HG03095 (cell line): ENCODE data around the gene SKOR1.

ENCODE experiments used
- ATAC-seq: cut with Tn5 transposase; IDR thresholded peaks from one replicate; pipeline ENCODE4 v1.9.1; 2021; ENCODE audit warnings: moderate library complexity; ENCODE audit not compliant: unreplicated experiment

The SKOR1 gene

DNA sequence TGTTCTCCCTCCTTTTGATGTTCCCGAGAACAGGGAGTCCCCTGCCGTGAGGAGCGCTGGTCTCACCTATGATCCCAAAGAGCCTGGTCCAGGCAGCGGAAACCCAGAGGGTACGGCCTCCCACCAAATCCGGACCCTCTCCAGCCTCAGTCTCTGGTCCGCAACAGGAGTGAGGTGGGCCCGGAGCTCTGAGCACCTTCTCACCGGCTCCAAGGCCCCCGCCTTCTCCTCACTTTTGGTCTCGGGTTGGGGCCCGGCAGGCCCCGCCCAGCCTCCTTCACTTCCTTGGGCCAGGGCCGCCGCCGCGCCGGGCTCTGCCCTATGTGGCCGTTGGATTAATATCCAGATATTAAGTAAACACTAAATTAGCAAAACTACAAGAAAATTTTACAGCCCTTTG is 5.7 kb upstream of the SKOR1 start:
- ATAC-seq, result no peak

DNA sequence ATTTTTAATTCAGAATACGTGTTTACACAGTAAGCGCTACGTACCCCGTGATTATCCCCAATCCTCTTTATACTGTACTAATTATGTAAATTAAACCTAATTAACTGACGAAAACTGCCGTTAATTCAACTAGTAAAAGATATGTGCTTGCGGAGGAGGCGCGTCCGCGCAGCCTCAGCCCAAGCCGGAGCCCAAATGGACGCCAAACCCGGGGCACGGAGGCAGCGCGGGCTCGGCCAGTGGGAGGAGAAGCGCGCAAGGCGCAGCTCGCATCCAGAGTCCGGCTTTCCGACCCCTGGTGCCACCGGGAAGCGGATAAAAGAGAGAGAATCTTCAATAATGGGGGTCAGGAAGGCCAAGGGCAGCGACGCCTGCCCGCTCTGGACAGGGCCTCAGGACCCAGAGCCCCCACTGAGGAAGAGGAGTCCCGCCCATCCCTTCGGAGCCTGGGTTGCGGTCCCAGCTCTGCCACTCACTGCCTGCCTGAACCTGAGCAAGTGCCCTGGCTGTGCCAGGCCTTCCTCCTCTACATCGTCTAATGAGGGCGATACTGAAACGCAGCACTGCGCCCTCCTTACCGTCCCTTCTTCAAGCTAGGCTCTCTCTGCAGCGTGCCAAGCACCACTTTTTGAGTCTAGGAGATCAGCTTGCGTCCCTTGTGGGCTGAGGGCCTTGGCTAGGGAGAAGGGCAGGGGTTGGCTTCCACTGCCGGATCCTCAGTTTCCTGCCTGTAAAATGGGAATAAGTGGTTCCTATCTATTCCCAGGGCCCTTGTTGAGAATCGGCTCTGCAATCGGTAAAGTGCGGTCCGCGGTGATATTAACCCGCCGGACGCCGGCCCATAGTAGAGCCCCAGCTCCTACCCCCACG is 5.0 kb upstream of the SKOR1 start:
- no peak for ATAC-seq

DNA sequence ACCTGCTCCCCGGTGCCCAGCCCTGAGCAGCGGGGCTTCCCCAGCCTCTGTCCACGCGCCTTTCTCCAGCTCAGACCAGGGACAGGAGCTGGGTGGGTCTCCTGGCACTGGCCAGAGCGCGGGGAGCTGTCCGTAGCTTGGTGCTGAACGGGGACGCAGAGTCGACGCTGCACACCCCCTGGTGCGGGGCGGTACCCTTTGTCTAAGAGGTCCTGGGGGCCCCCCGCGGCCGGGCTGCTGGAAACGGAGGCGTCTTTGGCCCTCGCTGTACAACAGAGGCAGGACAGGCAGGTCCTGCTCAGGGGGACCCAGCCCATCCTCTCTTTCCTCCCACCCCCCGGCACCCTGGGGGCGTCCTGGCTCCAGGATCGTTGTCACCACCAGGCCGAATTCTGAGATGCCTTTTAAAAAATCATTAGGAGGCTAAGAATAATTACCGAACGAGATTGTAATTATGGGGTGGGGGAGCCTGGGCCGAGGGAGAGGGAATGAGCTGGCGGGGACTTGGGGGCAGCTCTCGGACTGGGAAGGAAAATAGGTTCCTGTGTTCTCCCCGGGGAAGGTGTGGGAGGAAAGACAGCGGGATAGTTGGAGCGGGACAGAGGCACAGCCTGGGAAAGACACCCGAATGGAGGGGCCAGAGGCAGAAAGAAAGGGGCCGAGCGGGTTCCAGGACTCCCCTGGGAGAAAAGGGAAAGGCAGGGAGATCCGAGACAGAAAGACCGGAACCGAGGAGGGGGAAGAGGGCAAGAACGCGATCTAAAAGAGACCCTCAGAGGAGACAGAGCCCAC is 4.1 kb upstream of the SKOR1 start:
- no peak for ATAC-seq

DNA sequence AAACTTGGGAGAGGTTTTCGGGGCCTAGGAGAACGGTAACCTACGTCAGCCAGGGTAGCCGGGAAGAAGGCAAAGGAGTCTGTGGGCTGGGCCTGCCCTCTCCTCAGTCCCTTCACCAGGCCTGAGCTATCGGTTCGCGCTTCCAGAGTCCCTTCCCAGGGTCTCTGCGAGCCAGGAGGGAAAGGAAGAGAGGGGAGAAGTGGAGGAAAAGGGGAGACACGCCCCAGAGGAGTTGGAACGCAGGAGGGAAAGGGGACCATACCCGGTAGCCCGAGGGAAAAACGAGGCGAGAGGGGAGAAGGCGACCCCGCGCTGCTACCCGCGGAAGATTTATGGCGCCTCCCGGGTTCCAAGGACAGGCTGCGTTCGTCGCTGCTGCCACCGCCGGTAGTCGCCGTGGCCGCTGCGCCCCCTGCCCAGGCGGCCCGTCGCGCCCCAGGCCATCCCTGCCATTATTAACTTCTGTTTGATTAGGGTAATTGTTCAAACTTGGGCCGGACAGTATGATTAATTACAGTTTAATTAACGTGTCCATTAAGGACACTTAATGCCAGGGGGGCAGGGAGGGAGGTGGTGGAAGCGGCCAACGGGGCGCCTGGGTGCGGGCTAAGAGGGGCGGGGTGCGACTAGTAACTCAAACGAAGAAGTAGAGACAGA is 3.4 kb upstream of the SKOR1 start:
- no peak for ATAC-seq

DNA sequence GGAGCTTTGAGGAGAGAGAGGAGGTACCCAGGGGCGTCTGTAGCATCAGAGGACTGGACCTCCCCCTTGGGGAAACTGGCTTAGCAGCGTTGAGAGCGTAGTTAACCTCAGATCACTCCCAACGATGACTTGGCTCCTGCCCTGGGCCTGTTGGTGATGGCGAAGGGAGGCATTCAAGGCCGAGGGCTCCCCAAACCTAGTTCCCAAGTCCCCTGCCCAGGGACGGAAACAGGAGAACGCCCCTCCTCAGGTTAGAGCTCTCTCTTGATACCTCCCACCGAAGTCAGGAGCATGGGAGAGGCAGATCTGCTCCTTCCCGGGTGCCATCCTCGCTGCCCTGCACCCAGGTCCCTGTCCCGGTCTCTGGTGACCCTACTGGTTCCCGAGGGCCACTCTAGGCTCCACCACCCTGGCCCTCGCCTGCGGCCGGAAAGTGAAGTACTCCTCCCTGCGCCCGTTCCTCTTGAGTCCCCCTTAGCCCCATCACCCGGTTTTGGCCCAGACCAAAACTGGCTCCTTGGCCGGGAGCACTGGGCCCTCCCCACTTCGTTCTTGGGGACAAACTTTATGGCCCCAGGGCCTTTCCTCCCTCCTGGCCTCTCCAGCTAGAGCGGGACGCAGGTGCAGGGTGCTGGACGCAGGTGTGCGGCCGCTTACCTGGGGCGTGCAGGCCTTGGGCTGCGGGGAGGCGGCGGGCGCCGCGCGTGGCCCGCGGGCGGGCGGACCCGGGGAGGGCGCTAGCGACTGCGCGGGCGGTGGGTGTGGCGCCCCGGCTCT is 2.6 kb upstream of the SKOR1 start:
- ATAC-seq, result no peak

DNA sequence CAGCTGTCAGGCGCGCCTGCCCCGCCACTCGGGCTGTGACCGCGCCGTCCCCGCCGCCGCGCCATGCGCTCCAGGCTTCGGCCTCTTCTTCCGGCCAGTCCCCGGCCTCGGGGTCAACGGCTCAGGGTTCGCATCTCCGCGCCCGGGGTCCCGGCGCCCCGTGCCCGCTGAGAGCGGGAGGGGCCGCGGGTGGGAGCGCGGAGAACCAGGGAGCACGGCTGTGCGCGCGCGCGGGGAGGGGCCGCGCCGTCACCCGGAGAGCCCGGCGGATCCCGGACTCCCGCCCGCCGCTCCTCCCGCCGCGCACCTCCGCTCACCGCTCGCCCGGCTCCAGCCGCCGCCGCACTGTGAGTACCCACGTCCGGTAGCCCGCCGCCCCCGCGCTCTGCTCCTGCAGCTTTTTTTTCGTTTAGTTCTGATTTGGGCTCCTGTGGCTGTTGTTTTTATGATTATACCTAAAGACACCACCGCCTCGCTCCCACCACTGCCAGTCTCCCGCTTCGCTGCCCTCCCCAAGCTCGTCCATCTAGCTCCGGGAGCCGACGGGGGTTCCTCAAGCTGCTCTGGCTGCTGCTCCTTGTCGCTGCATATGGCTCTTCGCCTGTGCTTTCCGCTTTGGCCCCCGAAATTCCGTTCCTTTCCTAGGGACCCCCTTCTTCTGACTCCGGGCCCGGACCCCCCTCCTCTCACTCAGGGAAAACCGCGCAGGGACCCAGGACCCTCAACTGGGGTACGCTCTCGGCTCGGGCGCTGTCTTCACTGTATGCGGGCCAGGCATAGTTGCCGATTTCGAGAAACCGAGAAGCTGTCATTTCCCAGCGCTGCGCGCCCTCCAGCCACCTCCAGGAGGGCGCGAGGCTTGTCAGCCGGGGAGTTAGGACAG is 1.8 kb upstream of the SKOR1 start:
- ATAC-seq, result no peak

DNA sequence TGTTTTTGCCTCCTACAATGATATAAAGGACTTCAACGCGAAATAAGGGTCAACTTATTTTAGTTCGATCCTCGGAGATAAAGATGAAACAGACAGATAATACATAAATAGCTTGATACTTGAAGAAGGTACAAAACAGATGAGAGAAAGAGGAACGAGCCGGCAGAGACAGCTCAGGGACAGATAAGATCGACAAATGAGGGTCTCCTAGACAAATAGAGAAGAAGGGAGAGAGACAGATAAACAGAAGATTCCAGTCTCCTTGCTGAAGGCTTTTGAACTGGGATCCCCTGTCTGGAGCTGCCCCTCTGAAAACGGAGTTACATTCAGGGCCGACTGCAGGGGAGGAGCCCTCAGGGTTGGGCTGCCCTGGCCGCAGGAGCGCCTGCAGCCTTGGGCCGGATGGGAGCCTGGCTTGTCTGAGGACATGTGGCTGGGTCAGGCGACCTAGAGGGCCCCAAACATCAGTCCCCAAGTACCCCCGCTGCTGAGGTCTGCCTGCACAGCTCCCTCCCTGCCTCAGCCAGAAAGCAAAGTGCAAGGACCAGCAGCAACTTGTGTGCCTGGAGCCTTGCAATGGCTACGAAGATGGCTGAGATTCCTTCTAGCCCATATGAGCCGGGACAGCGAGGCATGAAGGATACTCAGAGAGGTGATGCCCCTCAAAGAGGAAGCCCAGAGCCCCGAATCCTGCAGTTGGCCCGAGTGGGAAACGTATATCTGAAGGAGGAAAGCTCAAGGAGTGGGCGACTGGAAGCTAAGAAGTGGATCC is 926 bp upstream of the SKOR1 start:
- no peak for ATAC-seq

DNA sequence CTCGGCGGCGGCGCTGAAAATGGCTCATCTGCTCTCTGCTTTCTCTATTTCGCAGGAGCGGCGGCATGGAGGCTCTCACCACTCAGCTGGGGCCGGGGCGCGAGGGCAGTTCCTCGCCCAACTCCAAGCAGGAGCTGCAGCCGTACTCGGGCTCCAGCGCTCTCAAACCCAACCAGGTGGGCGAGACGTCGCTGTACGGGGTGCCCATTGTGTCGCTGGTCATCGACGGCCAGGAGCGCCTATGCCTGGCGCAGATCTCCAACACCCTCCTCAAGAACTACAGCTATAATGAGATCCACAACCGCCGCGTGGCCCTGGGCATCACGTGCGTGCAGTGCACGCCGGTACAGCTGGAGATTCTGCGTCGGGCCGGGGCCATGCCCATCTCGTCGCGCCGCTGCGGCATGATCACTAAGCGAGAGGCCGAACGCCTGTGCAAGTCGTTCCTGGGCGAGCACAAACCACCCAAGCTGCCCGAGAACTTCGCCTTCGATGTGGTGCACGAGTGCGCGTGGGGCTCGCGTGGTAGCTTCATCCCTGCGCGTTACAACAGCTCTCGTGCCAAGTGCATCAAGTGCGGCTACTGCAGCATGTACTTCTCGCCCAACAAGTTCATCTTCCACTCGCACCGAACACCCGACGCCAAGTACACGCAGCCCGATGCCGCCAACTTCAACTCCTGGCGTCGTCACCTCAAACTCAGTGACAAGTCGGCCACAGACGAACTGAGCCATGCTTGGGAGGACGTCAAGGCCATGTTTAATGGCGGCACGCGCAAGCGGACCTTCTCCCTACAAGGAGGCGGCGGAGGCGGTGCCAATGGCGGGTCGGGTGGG is 790 bp downstream of the SKOR1 start:
- no peak for ATAC-seq

DNA sequence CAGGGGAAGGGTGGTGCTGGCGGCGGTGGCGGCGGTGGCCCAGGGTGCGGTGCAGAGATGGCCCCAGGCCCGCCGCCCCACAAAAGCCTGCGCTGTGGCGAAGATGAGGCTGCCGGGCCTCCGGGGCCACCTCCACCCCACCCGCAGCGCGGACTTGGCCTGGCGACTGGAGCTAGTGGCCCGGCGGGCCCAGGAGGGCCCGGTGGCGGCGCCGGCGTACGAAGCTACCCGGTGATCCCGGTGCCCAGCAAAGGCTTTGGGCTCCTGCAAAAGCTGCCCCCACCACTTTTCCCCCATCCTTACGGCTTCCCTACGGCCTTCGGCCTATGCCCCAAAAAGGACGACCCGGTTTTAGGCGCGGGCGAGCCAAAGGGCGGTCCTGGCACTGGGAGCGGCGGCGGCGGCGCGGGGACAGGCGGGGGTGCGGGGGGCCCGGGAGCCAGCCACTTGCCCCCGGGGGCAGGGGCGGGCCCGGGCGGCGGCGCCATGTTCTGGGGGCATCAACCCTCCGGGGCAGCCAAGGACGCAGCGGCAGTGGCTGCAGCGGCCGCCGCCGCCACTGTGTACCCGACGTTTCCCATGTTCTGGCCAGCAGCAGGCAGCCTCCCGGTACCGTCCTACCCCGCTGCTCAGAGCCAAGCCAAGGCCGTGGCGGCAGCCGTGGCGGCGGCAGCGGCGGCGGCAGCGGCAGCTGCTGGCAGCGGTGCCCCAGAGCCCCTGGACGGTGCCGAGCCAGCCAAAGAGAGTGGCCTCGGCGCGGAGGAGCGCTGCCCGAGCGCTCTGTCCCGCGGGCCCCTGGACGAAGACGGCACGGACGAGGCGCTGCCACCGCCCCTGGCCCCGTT is 1.6 kb downstream of the SKOR1 start:
- no peak for ATAC-seq

DNA sequence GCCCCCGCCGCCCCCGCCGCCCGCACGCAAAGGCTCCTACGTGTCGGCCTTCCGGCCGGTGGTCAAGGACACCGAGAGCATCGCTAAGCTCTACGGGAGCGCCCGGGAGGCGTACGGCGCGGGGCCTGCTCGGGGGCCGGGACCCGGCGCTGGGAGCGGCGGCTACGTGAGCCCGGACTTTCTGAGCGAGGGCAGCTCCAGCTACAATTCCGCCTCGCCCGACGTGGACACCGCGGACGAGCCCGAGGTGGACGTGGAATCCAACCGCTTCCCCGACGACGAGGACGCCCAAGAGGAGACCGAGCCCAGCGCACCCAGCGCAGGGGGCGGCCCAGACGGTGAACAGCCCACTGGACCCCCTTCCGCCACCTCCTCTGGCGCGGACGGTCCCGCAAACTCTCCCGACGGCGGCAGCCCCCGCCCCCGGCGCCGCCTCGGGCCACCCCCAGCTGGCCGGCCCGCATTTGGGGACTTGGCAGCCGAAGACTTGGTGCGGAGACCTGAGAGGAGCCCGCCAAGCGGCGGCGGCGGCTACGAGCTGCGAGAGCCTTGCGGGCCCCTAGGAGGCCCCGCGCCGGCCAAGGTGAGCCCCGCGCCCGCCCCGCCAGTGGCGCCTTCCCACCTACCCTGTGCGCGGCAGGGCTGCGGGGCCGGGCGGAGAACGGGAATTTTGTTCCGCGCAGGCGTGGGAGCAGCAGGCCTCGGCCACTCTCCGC is 2.4 kb downstream of the SKOR1 start:
- ATAC-seq, result no peak

DNA sequence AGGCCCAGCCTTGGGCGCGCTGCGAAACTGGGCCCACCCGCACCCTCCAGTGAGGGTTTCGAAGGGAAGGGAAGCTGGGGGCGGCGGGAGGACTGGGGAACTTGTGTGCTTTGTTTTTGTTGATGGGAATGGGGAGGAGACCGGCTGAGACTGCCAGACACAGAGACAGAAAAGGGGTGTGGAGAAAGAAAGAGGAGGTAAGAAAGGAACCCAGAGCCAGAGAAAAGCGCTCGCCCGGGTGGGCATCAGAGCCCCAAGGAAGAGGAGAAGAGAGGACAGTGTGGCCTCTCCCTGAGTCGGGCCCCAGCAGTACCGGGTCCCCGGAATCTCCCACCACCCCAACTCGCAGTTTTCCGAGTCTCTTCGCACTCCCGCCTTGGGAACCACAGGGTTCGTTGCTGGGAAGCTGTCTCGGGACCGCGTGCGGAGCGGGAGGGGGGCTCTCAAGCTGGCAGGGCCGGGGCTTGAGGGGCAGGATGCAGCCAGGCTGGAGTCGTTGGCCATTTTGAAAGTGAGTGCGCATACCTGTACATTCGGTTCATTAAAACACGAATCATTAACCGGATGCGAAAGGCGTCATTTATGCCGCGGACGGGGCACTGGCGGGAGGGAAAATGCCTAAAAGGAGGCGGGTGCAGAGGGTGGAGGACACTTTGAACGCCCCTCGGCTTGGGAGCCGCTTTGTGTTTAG is 3.1 kb downstream of the SKOR1 start:
- ATAC-seq, result no peak

DNA sequence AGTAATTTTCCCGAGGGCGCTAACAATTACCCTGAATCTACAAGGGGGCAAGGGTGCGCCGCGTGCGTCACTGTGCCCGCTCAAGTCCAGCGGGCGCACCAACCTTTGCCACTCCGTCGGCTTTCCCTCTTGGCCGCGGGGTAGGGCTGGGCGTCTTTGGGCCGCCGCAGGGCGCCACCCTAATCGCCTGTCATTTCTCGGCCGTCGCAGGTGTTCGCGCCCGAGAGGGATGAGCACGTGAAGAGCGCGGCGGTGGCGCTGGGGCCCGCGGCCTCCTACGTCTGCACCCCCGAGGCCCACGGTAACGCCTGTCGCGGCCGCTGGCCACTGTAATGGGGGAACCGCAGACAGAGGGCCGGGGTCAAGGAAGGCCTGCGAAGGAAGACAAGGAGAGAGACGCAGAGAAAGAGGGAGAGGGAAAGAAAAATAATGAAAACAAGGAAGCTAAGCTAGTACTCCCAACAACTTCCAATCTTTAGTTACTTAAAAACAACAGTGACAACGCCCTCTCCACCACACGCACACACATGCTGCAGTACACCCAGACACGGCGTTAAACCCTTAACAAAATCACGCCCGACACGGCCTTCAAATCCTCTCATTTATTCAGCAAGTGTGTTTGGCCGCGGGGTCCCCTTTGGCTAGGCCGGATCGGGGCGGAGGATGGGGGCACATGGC is 3.8 kb downstream of the SKOR1 start:
- no peak for ATAC-seq

DNA sequence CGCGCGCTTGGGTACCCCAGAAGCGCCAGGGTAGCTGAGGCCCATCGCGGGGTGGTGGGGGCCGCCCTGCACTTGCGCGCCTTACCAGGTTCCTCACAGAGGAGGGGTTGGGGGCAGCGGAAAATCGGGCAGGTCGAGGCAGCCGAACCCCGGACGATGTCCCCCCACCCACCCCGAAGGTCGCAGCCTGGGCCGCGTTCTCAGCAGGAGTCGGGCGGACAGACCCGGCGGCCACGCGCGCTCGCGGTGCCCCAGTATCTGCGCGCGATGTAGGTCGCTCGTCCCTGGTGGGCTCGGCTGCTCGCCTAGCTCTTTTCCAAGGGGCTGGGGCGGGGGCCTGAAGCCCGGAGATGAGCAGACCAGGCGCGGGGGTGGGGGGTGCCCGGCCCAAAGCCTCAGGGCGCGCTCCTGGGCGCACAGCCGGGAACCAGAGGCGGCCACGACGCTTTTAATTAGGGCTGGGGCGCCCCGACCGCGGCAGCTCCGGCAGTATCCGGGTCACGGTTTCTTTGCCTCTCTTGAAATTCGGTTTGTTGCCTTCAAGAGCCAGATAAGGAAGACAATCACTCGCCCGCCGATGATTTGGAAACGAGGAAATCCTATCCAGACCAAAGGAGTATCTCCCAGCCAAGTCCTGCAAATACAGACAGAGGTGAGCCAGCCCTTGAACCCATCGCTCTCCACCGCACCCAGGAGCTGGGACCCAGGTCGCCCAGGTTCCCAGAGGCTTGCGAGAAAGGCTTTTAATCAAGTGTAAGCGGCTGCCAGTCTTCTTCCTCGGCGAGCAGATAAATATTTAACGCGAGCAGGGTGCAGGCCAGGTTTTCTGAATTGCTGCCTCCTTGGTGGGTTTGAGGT is 4.6 kb downstream of the SKOR1 start:
- no peak for ATAC-seq

DNA sequence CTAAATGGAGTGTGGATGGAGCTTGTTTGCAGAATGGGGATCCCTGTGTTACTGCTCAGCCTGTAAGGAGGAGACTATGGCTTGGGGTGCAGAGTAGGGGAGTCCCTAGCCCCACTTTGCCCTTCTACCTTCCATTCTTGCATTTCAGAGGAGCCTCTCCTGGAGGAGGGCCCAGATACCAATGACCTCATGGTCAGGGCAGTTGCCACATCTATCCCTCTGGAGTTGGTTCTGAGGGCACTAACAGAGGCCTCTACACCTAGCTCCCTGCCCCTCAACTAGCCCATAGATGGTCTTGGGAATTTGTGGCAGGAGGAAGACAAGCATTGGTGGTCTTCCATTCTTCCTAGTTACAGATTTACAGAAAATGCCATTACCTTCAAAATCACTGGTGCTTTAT is 6.1 kb downstream of the SKOR1 start:
- no peak for ATAC-seq
